HEK293 (cell line): ENCODE measurements around the gene PTPRG.
A peak's percentile ranks its signal among the peaks of the same experiment; 100 is the strongest.

Experiments
- GLIS1 ChIP-seq: fragments of 450-650 bp; formaldehyde crosslinking; IDR thresholded peaks from 2 replicates; pipeline ENCODE4 v1.5.1; 2016; ENCODE audit warnings: missing biosample characterization, missing genetic modification characterization
- ZBTB20 ChIP-seq: fragments of 450-650 bp; formaldehyde crosslinking; IDR thresholded peaks from 2 replicates; pipeline ENCODE4 v1.5.1; 2016; ENCODE audit warnings: missing biosample characterization, missing genetic modification characterization
- ZBTB8A ChIP-seq: fragments of 450-650 bp; formaldehyde crosslinking; IDR thresholded peaks from 2 replicates; pipeline ENCODE4 v1.5.1; 2016; ENCODE audit warnings: missing biosample characterization, missing genetic modification characterization
- ZFP37 ChIP-seq: fragments of 450-650 bp; formaldehyde crosslinking; IDR thresholded peaks from 2 replicates; pipeline ENCODE4 v1.5.1; 2016; ENCODE audit warnings: missing biosample characterization, missing genetic modification characterization
- ZNF140 ChIP-seq: fragments of 450-650 bp; formaldehyde crosslinking; IDR thresholded peaks from 2 replicates; pipeline ENCODE4 v1.5.1; 2016; ENCODE audit warnings: missing biosample characterization, missing genetic modification characterization
- ZNF146 ChIP-seq: fragments of 450-650 bp; formaldehyde crosslinking; IDR thresholded peaks from 2 replicates; pipeline ENCODE4 v1.5.1; 2016; ENCODE audit warnings: missing biosample characterization, missing genetic modification characterization
- ZNF169 ChIP-seq: fragments of 450-650 bp; formaldehyde crosslinking; IDR thresholded peaks from 2 replicates; pipeline ENCODE4 v1.5.1; 2016; ENCODE audit warnings: missing biosample characterization, missing genetic modification characterization
- ZNF221 ChIP-seq: fragments of 450-650 bp; formaldehyde crosslinking; IDR thresholded peaks from 2 replicates; pipeline ENCODE4 v1.5.1; 2017; ENCODE audit warnings: missing biosample characterization, missing genetic modification characterization, borderline replicate concordance
- ZNF239 ChIP-seq: fragments of 450-650 bp; formaldehyde crosslinking; IDR thresholded peaks from 2 replicates; pipeline ENCODE4 v1.5.1; 2016; ENCODE audit warnings: missing biosample characterization, missing genetic modification characterization
- ZNF266 ChIP-seq: fragments of 450-650 bp; formaldehyde crosslinking; IDR thresholded peaks from 2 replicates; pipeline ENCODE4 v1.5.1; 2016; ENCODE audit warnings: missing biosample characterization, missing genetic modification characterization, low read depth
- ZNF292 ChIP-seq: fragments of 450-650 bp; formaldehyde crosslinking; IDR thresholded peaks from 2 replicates; pipeline ENCODE4 v1.5.1; 2016; ENCODE audit warnings: low read depth, missing biosample characterization, missing genetic modification characterization, borderline replicate concordance
- ZNF433 ChIP-seq: fragments of 450-650 bp; formaldehyde crosslinking; IDR thresholded peaks from 2 replicates; pipeline ENCODE4 v1.5.1; 2016; ENCODE audit warnings: missing biosample characterization, missing genetic modification characterization, low read depth
- ZNF529 ChIP-seq: fragments of 450-650 bp; formaldehyde crosslinking; IDR thresholded peaks from 2 replicates; pipeline ENCODE4 v1.5.1; 2017; ENCODE audit warnings: missing genetic modification characterization, missing biosample characterization; ENCODE audit not compliant: insufficient replicate concordance
- ZNF624 ChIP-seq: fragments of 450-650 bp; formaldehyde crosslinking; IDR thresholded peaks from 2 replicates; pipeline ENCODE4 v1.5.1; 2017; ENCODE audit warnings: missing biosample characterization, missing genetic modification characterization
- ZNF747 ChIP-seq: fragments of 450-650 bp; formaldehyde crosslinking; IDR thresholded peaks from 2 replicates; pipeline ENCODE4 v1.5.1; 2016; ENCODE audit warnings: missing biosample characterization, missing genetic modification characterization
- ZNF777 ChIP-seq: fragments of 450-650 bp; formaldehyde crosslinking; IDR thresholded peaks from 2 replicates; pipeline ENCODE4 v1.5.1; 2017; ENCODE audit warnings: missing biosample characterization, missing genetic modification characterization, borderline replicate concordance
- ZNF837 ChIP-seq: fragments of 450-650 bp; formaldehyde crosslinking; IDR thresholded peaks from 2 replicates; pipeline ENCODE4 v1.5.1; 2016; ENCODE audit warnings: missing biosample characterization, missing genetic modification characterization
- ZXDB ChIP-seq: fragments of 450-650 bp; formaldehyde crosslinking; IDR thresholded peaks from 2 replicates; pipeline ENCODE4 v1.5.1; 2016; ENCODE audit warnings: missing biosample characterization, missing genetic modification characterization
- TF ChIP-seq, protein P1 (sequence below): fragments of 450-650 bp; formaldehyde crosslinking; IDR thresholded peaks from 2 replicates; pipeline ENCODE4 v1.5.1; 2016; ENCODE audit warnings: missing biosample characterization, missing genetic modification characterization
- TF ChIP-seq, protein P2 (sequence below): fragments of 450-650 bp; formaldehyde crosslinking; IDR thresholded peaks from 2 replicates; pipeline ENCODE4 v1.5.1; 2016; ENCODE audit warnings: missing biosample characterization, missing genetic modification characterization
- TF ChIP-seq, protein P3 (sequence below): fragments of 450-650 bp; formaldehyde crosslinking; IDR thresholded peaks from 2 replicates; pipeline ENCODE4 v1.5.0; 2017; ENCODE audit warnings: missing biosample characterization, missing genetic modification characterization, borderline replicate concordance
- TF ChIP-seq, protein P4 (sequence below): fragments of 450-650 bp; formaldehyde crosslinking; IDR thresholded peaks from 2 replicates; pipeline ENCODE4 v1.5.1; 2017; ENCODE audit warnings: missing biosample characterization, missing genetic modification characterization
- TF ChIP-seq, protein P5 (sequence below): fragments of 450-650 bp; formaldehyde crosslinking; IDR thresholded peaks from 2 replicates; pipeline ENCODE4 v1.5.1; 2017; ENCODE audit warnings: missing biosample characterization, missing genetic modification characterization

Gene PTPRG

DNA sequence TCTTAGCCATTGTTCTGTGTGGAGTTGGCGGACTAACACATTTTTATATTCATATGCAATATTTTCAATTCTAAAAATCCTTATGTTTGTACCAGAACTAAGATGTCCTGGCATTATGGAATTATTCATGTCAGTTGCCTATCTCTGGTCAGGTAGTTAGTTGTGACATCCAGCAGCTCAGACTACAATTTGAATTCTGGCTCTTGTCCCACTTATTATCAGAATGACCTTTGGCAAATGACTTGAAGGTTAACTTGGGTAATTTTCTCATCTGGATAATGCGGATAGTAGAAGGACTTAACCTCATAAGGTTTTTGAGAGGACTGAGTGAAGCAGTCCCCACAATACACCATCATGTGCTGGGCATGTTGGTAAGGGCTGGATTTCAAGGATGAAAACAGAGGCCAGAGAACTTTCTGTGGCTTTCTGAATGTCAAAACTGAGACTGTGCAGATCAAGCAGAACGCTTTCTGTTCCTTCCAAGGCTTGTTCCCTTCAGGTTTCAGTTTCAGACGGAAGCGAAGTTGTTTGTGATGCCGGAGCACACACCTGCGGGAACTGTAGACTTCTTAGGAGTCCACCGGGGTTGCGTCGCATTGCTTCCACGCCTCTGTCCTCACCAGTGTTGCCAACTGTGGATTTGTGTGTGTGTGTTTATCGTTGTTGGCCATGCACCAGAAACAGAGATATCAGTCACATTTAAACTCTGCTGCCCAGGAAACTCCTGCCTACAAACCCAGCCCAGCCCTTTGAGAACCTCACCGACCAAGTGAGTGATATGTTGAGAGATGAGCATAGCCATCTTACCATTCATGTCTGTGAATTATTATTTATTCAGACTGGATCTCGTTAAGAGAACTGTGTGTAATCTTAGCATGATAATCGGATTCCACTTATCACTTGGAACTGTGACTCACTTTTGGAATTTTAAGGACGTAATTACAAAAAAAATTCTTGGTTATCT is 76.0 kb downstream of the PTPRG start (continued):
- TF ChIP-seq, protein P1, sequence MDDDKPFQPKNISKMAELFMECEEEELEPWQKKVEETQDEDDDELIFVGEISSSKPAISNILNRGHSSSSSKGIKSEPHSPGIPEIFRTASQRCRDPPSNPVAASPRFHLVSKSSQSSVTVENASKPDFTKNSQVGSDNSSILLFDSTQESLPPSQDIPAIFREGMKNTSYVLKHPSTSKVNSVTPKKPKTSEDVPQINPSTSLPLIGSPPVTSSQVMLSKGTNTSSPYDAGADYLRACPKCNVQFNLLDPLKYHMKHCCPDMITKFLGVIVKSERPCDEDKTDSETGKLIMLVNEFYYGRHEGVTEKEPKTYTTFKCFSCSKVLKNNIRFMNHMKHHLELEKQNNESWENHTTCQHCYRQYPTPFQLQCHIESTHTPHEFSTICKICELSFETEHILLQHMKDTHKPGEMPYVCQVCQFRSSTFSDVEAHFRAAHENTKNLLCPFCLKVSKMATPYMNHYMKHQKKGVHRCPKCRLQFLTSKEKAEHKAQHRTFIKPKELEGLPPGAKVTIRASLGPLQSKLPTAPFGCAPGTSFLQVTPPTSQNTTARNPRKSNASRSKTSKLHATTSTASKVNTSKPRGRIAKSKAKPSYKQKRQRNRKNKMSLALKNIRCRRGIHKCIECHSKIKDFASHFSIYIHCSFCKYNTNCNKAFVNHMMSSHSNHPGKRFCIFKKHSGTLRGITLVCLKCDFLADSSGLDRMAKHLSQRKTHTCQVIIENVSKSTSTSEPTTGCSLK: no peak
- TF ChIP-seq, protein P2, sequence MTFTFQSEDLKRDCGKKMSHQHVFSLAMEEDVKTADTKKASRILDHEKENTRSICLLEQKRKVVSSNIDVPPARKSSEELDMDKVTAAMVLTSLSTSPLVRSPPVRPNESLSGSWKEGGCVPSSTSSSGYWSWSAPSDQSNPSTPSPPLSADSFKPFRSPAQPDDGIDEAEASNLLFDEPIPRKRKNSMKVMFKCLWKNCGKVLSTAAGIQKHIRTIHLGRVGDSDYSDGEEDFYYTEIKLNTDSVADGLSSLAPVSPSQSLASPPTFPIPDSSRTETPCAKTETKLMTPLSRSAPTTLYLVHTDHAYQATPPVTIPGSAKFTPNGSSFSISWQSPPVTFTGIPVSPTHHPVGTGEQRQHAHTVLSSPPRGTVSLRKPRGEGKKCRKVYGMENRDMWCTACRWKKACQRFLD (tag by site-specific recombination): no peak
- TF ChIP-seq ZNF146 (tag by site-specific recombination) (no peak), ZNF529 (tag by site-specific recombination) (no peak), ZNF433 (no peak), ZNF624 (tag by site-specific recombination) (no peak), ZNF239 (tag by site-specific recombination) (no peak), ZNF777 (tag by site-specific recombination) (no peak), ZNF140 (tag by site-specific recombination) (no peak), GLIS1 (no peak), ZFP37 (tag by site-specific recombination) (no peak; the same call in 1 of the 2 replicates), ZNF266 (no peak), ZNF837 (tag by site-specific recombination) (no peak), ZNF747 (no peak), ZNF221 (tag by site-specific recombination) (no peak), ZBTB8A (tag by site-specific recombination) (0 out of 2 replicates have a peak, but pooled peaks have one; percentile 15), ZNF292 (tag by site-specific recombination) (no peak), ZBTB20 (tag by site-specific recombination) (peak; percentile 49), ZXDB (tag by site-specific recombination) (peak; percentile 45; the same call in 1 of the 2 replicates), ZNF169 (tag by site-specific recombination) (no peak)
- TF ChIP-seq, protein P3, sequence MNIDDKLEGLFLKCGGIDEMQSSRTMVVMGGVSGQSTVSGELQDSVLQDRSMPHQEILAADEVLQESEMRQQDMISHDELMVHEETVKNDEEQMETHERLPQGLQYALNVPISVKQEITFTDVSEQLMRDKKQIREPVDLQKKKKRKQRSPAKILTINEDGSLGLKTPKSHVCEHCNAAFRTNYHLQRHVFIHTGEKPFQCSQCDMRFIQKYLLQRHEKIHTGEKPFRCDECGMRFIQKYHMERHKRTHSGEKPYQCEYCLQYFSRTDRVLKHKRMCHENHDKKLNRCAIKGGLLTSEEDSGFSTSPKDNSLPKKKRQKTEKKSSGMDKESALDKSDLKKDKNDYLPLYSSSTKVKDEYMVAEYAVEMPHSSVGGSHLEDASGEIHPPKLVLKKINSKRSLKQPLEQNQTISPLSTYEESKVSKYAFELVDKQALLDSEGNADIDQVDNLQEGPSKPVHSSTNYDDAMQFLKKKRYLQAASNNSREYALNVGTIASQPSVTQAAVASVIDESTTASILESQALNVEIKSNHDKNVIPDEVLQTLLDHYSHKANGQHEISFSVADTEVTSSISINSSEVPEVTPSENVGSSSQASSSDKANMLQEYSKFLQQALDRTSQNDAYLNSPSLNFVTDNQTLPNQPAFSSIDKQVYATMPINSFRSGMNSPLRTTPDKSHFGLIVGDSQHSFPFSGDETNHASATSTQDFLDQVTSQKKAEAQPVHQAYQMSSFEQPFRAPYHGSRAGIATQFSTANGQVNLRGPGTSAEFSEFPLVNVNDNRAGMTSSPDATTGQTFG: no peak
- TF ChIP-seq, protein P4, sequence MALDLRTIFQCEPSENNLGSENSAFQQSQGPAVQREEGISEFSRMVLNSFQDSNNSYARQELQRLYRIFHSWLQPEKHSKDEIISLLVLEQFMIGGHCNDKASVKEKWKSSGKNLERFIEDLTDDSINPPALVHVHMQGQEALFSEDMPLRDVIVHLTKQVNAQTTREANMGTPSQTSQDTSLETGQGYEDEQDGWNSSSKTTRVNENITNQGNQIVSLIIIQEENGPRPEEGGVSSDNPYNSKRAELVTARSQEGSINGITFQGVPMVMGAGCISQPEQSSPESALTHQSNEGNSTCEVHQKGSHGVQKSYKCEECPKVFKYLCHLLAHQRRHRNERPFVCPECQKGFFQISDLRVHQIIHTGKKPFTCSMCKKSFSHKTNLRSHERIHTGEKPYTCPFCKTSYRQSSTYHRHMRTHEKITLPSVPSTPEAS (tag by site-specific recombination): no peak
- TF ChIP-seq, protein P5, sequence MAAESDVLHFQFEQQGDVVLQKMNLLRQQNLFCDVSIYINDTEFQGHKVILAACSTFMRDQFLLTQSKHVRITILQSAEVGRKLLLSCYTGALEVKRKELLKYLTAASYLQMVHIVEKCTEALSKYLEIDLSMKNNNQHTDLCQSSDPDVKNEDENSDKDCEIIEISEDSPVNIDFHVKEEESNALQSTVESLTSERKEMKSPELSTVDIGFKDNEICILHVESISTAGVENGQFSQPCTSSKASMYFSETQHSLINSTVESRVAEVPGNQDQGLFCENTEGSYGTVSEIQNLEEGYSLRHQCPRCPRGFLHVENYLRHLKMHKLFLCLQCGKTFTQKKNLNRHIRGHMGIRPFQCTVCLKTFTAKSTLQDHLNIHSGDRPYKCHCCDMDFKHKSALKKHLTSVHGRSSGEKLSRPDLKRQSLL (tag by site-specific recombination): no peak
